ENCODE measurements around the gene MAN2C1. TPM values are rescaled to one million over a fixed set of nuclear protein-coding genes. Genes with fewer than 3 reads are reported as not detected.

MAN2C1 gene
- total and polyA plus RNA-seq, 9 of the 15 experiments (the other 6 are each of a cell fraction or from before 2014, with no cell fraction given): 2.0 to 141 (median 39.9) TPM

DNA sequence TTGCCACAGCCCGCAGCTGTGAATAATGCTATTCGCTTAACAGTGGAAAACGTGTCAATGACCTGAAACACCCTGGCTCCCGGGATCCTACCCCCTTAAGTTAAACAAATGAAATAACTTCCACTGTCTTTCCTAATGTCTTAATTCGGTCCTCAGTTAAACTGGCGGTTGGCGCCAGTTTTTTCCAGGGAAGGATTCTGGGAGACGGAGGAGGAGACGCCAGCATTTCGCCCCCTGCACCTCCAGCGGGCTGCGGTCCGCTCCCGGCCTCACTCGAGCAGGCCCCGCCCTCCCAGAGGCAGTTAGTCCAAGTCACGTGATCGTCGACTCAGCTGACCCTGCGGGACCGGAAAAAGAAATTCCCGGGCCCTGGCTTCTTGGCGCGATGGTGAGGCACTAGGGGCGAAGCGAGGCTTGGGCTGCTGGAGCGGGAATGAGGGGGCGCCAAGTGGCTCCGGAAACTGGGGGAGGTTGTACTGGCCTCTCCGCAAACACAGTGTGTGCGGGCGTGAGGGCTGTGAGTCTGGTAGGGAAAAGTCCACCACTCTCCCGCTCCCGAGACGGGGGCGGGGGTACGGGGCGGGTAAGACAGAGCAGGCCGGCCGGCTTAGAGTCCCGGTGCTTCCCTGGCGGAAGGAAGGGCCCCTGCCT, 32.6 kb downstream of the MAN2C1 start, which contains the start of gene COMMD4 (continued):
- TF ChIP-seq HDAC3 (IDR thresholded peaks at IDR 0.05; ENCODE audit: borderline replicate concordance, partially characterized antibody) (no peak), RFX7 (CRISPR knock-in tag; IDR thresholded peaks at IDR 0.05) (no peak), STAT5A (IDR thresholded peaks at IDR 0.05; ENCODE audit: borderline replicate concordance, low read length) (no peak), SMAD2 (IDR thresholded peaks at IDR 0.05; ENCODE audit: low read depth, low read length) (no peak), TSHZ1 (CRISPR knock-in tag; IDR thresholded peaks at IDR 0.05) (no peak), ASH1L (IDR thresholded peaks at IDR 0.05; ENCODE audit: borderline replicate concordance, low read depth, partially characterized antibody) (no peak), HINFP (tag; conservative IDR thresholded peaks at IDR 0.05; ENCODE audit: low read depth) (peak; percentile 79), ZBTB17 (CRISPR knock-in tag; IDR thresholded peaks at IDR 0.05) (no peak), POLR2G (IDR thresholded peaks at IDR 0.05; ENCODE audit: low read depth, low read length) (peak; percentile 89), E2F8 (IDR thresholded peaks at IDR 0.05; ENCODE audit: low read depth, partially characterized antibody) (peak; percentile 83), ZNF586 (CRISPR knock-in tag; conservative IDR thresholded peaks at IDR 0.05) (no peak), ZNF780A (CRISPR knock-in tag; IDR thresholded peaks at IDR 0.05) (no peak), CREBBP (IDR thresholded peaks at IDR 0.05; ENCODE audit: low read depth, low read length) (no peak), FOXJ2 (tag; IDR thresholded peaks at IDR 0.05) (no peak), ZBTB43 (CRISPR knock-in tag; IDR thresholded peaks at IDR 0.05) (no peak)
- TF ChIP-seq, protein P1, sequence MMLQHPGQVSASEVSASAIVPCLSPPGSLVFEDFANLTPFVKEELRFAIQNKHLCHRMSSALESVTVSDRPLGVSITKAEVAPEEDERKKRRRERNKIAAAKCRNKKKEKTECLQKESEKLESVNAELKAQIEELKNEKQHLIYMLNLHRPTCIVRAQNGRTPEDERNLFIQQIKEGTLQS (IDR thresholded peaks at IDR 0.05): no peak
- TF ChIP-seq, protein P1 (CRISPR knock-in tag; conservative IDR thresholded peaks at IDR 0.05): 0 out of 2 replicates have a peak, but pooled peaks have one; percentile 45
